ENCODE measurements around the gene FRMD4A.

DNA sequence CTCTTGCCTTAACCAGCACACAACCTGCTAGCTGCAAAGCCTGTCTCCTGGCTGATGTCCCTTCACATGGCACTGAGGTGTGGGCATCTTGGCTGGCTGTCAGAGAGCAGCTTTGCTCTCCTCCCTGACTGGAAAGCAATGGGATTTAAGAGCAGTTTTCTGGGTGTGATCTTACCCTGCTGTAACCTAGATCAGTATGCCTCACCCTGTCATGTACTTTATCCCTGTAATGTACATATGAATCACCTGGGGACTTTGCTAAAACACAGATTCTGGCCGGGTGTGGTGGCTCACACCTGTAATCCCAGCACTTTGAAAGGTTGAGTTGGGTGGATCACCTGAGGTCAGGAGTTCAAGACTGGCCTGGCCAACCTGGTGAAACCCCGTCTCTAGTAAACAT, 209.9 kb downstream of the FRMD4A start:
- TF ChIP-seq, protein P1, sequence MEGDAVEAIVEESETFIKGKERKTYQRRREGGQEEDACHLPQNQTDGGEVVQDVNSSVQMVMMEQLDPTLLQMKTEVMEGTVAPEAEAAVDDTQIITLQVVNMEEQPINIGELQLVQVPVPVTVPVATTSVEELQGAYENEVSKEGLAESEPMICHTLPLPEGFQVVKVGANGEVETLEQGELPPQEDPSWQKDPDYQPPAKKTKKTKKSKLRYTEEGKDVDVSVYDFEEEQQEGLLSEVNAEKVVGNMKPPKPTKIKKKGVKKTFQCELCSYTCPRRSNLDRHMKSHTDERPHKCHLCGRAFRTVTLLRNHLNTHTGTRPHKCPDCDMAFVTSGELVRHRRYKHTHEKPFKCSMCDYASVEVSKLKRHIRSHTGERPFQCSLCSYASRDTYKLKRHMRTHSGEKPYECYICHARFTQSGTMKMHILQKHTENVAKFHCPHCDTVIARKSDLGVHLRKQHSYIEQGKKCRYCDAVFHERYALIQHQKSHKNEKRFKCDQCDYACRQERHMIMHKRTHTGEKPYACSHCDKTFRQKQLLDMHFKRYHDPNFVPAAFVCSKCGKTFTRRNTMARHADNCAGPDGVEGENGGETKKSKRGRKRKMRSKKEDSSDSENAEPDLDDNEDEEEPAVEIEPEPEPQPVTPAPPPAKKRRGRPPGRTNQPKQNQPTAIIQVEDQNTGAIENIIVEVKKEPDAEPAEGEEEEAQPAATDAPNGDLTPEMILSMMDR (IDR thresholded peaks at IDR 0.05; ENCODE audit: low read depth, low read length, poor library complexity, severe bottlenecking): no peak
- no peak for TF ChIP-seq EZH2phosphoT487 (IDR thresholded peaks at IDR 0.05; ENCODE audit: borderline replicate concordance, low read length)
